WTC11 (cell line): ENCODE results near the gene UBE2V1.

ENCODE experiments used
- ATF3 ChIP-seq: sonication (generic); formaldehyde crosslinking; conservative IDR thresholded peaks from 2 replicates; pipeline ENCODE4 v1.8.1; 2022; ENCODE audit warnings: mild to moderate bottlenecking, missing genetic modification reagents
- CREM ChIP-seq: sonication (generic); formaldehyde crosslinking; IDR thresholded peaks from 2 replicates; pipeline ENCODE4 v1.8.1; 2022; ENCODE audit warnings: mild to moderate bottlenecking, missing genetic modification reagents, moderate library complexity
- CTCF ChIP-seq: fragments of 200-600 bp; IDR thresholded peaks from 2 replicates; pipeline ENCODE4 v1.8.0; 2022; ENCODE audit warnings: antibody characterized with exemption
- ESRRA ChIP-seq: sonication (generic); formaldehyde crosslinking; IDR thresholded peaks from 2 replicates; pipeline ENCODE4 v1.8.1; 2022; ENCODE audit warnings: mild to moderate bottlenecking, missing genetic modification reagents, borderline replicate concordance
- ETV6 ChIP-seq: sonication (generic); formaldehyde crosslinking; IDR thresholded peaks from 2 replicates; pipeline ENCODE4 v1.8.1; 2022; ENCODE audit warnings: mild to moderate bottlenecking, missing genetic modification reagents
- FOXJ3 ChIP-seq: sonication (generic); formaldehyde crosslinking; IDR thresholded peaks from 2 replicates; pipeline ENCODE4 v1.9.0; 2021; ENCODE audit warnings: missing genetic modification reagents, mild to moderate bottlenecking, borderline replicate concordance
- MXD4 ChIP-seq: fragments of 250-450 bp; sonication (Bioruptor Pico); IDR thresholded peaks from 2 replicates; pipeline ENCODE4 v1.8.0; 2021; ENCODE audit warnings: mild to moderate bottlenecking, moderate library complexity, borderline replicate concordance
- NR3C1 ChIP-seq: sonication (generic); formaldehyde crosslinking; conservative IDR thresholded peaks from 2 replicates; pipeline ENCODE4 v1.8.1; 2023; ENCODE audit warnings: low read depth, mild to moderate bottlenecking, missing genetic modification reagents
- SP1 ChIP-seq: sonication (generic); formaldehyde crosslinking; conservative IDR thresholded peaks from 2 replicates; pipeline ENCODE4 v1.8.1; 2022; ENCODE audit warnings: missing genetic modification reagents
- ZBTB21 ChIP-seq: sonication (generic); formaldehyde crosslinking; IDR thresholded peaks from 2 replicates; pipeline ENCODE4 v1.8.1; 2023; ENCODE audit warnings: mild to moderate bottlenecking, missing genetic modification reagents, borderline replicate concordance
- ZNF281 ChIP-seq: sonication (generic); formaldehyde crosslinking; IDR thresholded peaks from 2 replicates; pipeline ENCODE4 v1.8.0; 2023; ENCODE audit warnings: mild to moderate bottlenecking, missing genetic modification reagents
- ZNF423 ChIP-seq: fragments of 250-450 bp; sonication (Bioruptor Pico); IDR thresholded peaks from 2 replicates; pipeline ENCODE4 v2.1.2; 2022; ENCODE audit warnings: mild to moderate bottlenecking, moderate library complexity
- TF ChIP-seq, protein P1 (sequence below): sonication (generic); formaldehyde crosslinking; IDR thresholded peaks from 2 replicates; pipeline ENCODE4 v1.8.1; 2022; ENCODE audit warnings: low read depth, missing genetic modification reagents, borderline replicate concordance

- TF ChIP-seq SP1 (no peak), ESRRA (CRISPR knock-in tag) (no peak), CTCF (no peak), NR3C1 (CRISPR knock-in tag) (no peak), ZNF281 (CRISPR knock-in tag) (no peak), MXD4 (CRISPR knock-in tag) (no peak), ATF3 (CRISPR knock-in tag) (no peak), ZNF423 (CRISPR knock-in tag) (no peak), FOXJ3 (CRISPR knock-in tag) (no peak), CREM (CRISPR knock-in tag) (no peak), ZBTB21 (CRISPR knock-in tag) (no peak), ETV6 (CRISPR knock-in tag) (no peak)
- TF ChIP-seq, protein P1, sequence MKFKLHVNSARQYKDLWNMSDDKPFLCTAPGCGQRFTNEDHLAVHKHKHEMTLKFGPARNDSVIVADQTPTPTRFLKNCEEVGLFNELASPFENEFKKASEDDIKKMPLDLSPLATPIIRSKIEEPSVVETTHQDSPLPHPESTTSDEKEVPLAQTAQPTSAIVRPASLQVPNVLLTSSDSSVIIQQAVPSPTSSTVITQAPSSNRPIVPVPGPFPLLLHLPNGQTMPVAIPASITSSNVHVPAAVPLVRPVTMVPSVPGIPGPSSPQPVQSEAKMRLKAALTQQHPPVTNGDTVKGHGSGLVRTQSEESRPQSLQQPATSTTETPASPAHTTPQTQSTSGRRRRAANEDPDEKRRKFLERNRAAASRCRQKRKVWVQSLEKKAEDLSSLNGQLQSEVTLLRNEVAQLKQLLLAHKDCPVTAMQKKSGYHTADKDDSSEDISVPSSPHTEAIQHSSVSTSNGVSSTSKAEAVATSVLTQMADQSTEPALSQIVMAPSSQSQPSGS (CRISPR knock-in tag): no peak
Measured at GRCh38 chr20:50125279-50125678, 12.3 kb upstream of the UBE2V1 start.
